Endothelial cell of umbilical vein (primary cell): ENCODE measurements around the gene MYH3. TPM values are rescaled to one million over a fixed set of nuclear protein-coding genes. Genes with fewer than 3 reads are reported as not detected.

Experiments
- BruUV-seq: library from RNA; stranded (reverse); fragments of 400-500 nt; replicated peaks from 2 replicates; lab custom pipeline; 2021; lab: Mats Ljungman, UMichigan
- CTCF ChIA-PET: fragments of 300-600, 350-600 bp; sonication (Branson Sonifier 250); formaldehyde crosslinking; loops from one replicate; lab custom pipeline; 2021; ENCODE audit warnings: antibody characterized with exemption, inconsistent platforms; lab: Charles Lee
- POLR2A ChIA-PET: fragments of 300-600, 350-600 bp; sonication (Branson Sonifier 250); formaldehyde crosslinking; loops from one replicate; lab custom pipeline; 2021; ENCODE audit warnings: antibody characterized with exemption, inconsistent platforms; lab: Charles Lee
- DNase-seq: peaks from one replicate; pipeline ENCODE4 v3.0.0-alpha.2; 2011; ENCODE audit warnings: low read depth, low spot score
- FAIRE-seq: peaks from 2 replicates; lab custom pipeline; 2011; peaks lifted over from hg19 to GRCh38; lab: Jason Lieb, UNC
- H2AFZ ChIP-seq: 2 replicates; pipeline ENCODE4 v1.6.0; 2012; ENCODE audit warnings: low read depth, low read length, control low read depth, inconsistent platforms
- H3K27ac ChIP-seq: 2 replicates; pipeline ENCODE4 v1.5.1; 2011; ENCODE audit warnings: low read depth, mild to moderate bottlenecking, control low read depth, low read length, moderate library complexity; ENCODE audit not compliant: insufficient read depth
- H3K27me3 ChIP-seq, 2 experiments: 2 replicates each; pipeline versions ENCODE4 v1.6.0 to v1.6.1; 2011; ENCODE audit warnings: low read length in 2 of 2, mixed read lengths in 1 of 2; ENCODE audit not compliant: control insufficient read depth in 2 of 2, insufficient read depth in 2 of 2
- H3K36me3 ChIP-seq, 2 experiments: 2 replicates in 1 of 2; 3 replicates in 1 of 2; pipeline ENCODE4 v1.5.1; 2011; ENCODE audit warnings: low read length in 2 of 2, mild to moderate bottlenecking in 1 of 2, moderate library complexity in 1 of 2; ENCODE audit not compliant: control insufficient read depth in 2 of 2, insufficient read depth in 2 of 2; ENCODE audit errors: extremely low read depth in 1 of 2
- H3K4me1 ChIP-seq: 3 replicates; pipeline ENCODE4 v1.5.1; 2011; ENCODE audit warnings: mild to moderate bottlenecking, low read length; ENCODE audit not compliant: control insufficient read depth, insufficient read depth; ENCODE audit errors: extremely low read depth
- H3K4me2 ChIP-seq: 2 replicates; pipeline ENCODE4 v1.6.1; 2011; ENCODE audit warnings: low read length, control low read depth, mixed read lengths; ENCODE audit not compliant: insufficient read depth
- H3K4me3 ChIP-seq, 3 experiments: fragments of 200-600 bp in 1 of 3; sonication (generic), shearing (Covaris generic) in 1 of 3; replicated peaks in 1 of 3; 2 replicates each; pipeline ENCODE4 v1.5.1; 2011 to 2016; ENCODE audit warnings: control low read depth in 3 of 3, low read length in 3 of 3, mild to moderate bottlenecking in 2 of 3, inconsistent platforms in 1 of 3, low read depth in 1 of 3, moderate library complexity in 1 of 3; ENCODE audit not compliant: insufficient read depth in 1 of 3
- H3K79me2 ChIP-seq: 2 replicates; pipeline ENCODE4 v1.6.0; 2012; ENCODE audit warnings: low read length, inconsistent platforms; ENCODE audit not compliant: control insufficient read depth, insufficient read depth
- H3K9ac ChIP-seq: replicated peaks from 2 replicates; pipeline ENCODE3; 2011; ENCODE audit warnings: low read length, control low read depth; ENCODE audit not compliant: insufficient read depth; ENCODE audit errors: extremely low read depth
- H3K9me1 ChIP-seq: replicated peaks from 3 replicates; pipeline ENCODE4 v1.6.0; 2011; ENCODE audit warnings: mild to moderate bottlenecking, low read length; ENCODE audit not compliant: control insufficient read depth, insufficient read depth; ENCODE audit errors: extremely low read depth
- H3K9me3 ChIP-seq: replicated peaks from 2 replicates; pipeline ENCODE4 v1.5.1; 2012; ENCODE audit warnings: low read length, inconsistent platforms; ENCODE audit not compliant: control insufficient read depth, insufficient read depth
- H4K20me1 ChIP-seq: replicated peaks from 2 replicates; pipeline ENCODE3; 2011; ENCODE audit warnings: mild to moderate bottlenecking, low read length; ENCODE audit not compliant: control insufficient read depth, insufficient read depth; ENCODE audit errors: extremely low read depth
- EZH2 ChIP-seq: IDR thresholded peaks from 2 replicates; pipeline ENCODE4 v1.6.1; 2012; ENCODE audit warnings: borderline replicate concordance, low read depth, mild to moderate bottlenecking, moderate library complexity, low read length, inconsistent platforms; ENCODE audit not compliant: severe bottlenecking
- FOS ChIP-seq: IDR thresholded peaks from 2 replicates; pipeline ENCODE4 v1.6.1; 2011; ENCODE audit warnings: mild to moderate bottlenecking, low read length, moderate library complexity, borderline replicate concordance; ENCODE audit not compliant: insufficient read depth
- GATA2 ChIP-seq: IDR thresholded peaks from 2 replicates; pipeline ENCODE4 v1.7.0; 2011; ENCODE audit warnings: low read depth, mild to moderate bottlenecking, moderate library complexity, mixed read lengths, low read length; ENCODE audit not compliant: insufficient read length, insufficient read depth
- JUN ChIP-seq: IDR thresholded peaks from 2 replicates; pipeline ENCODE4 v1.6.1; 2011; ENCODE audit warnings: borderline replicate concordance, low read depth; ENCODE audit not compliant: insufficient read length, insufficient read depth
- MYC ChIP-seq: IDR thresholded peaks from one replicate; pipeline ENCODE4 v1.6.1; 2011; ENCODE audit warnings: mild to moderate bottlenecking, low read depth, low read length
- POLR2A ChIP-seq: IDR thresholded peaks from 2 replicates; pipeline ENCODE4 v1.6.1; 2012; ENCODE audit warnings: low read depth, mild to moderate bottlenecking, control low read depth, low read length
- POLR2AphosphoS5 ChIP-seq: IDR thresholded peaks from 2 replicates; pipeline ENCODE4 v1.6.1; 2012; ENCODE audit warnings: low read depth, mild to moderate bottlenecking, control low read depth, low read length, moderate library complexity; ENCODE audit not compliant: insufficient read depth
- dilution Hi-C: fragments of 300-500 bp; cut with MboI; formaldehyde crosslinking; loops from one replicate; pipeline ENCODE4 v1.15.0; 2019; ENCODE audit warnings: low sequenced_read_pairs; ENCODE audit not compliant: extremely low pct_ligation_motif_present
- intact Hi-C: fragments of 100-400 bp; cut with micrococcal nuclease; formaldehyde crosslinking; loops from one replicate; pipeline ENCODE4 v1.10.0; 2022
- polyA plus RNA-seq, 4 experiments: library from polyadenylated mRNA; depleted of rRNA in 3 of 4; stranded (reverse) in 3 of 4; unstranded in 1 of 4; fragments of >200 nt; gene quantifications; 2 replicates each; pipeline versions ENCODE4 v1.2.1 to v1.2.3, GENCODE V29; 2011 to 2012; ENCODE audit warnings: missing spikeins in 1 of 4
- total RNA-seq: library from RNA; stranded (reverse); gene quantifications from 2 replicates; pipeline ENCODE4 v1.2.3, GENCODE V29; 2021
- TF ChIP-seq, protein P1 (sequence below): IDR thresholded peaks from 2 replicates; pipeline ENCODE4 v1.6.1; 2011; ENCODE audit not compliant: insufficient read depth, insufficient read length
- TF ChIP-seq, protein P2 (sequence below), 2 donors: IDR thresholded peaks; 1 replicate in 1 of 2; 2 replicates in 1 of 2; pipeline ENCODE4 v1.5.1; 2011; ENCODE audit warnings: low read length in 2 of 2, mild to moderate bottlenecking in 2 of 2, moderate library complexity in 2 of 2, control low read depth in 1 of 2, inconsistent platforms in 1 of 2, low read depth in 1 of 2; ENCODE audit not compliant: insufficient read depth in 1 of 2; ENCODE audit errors: extremely low read depth in 1 of 2

The MYH3 gene
- total and polyA plus RNA-seq, 2 donors (not counting 3 experiments of a cell fraction or from before 2014, with no cell fraction given): 0.65 to 0.73 TPM

DNA sequence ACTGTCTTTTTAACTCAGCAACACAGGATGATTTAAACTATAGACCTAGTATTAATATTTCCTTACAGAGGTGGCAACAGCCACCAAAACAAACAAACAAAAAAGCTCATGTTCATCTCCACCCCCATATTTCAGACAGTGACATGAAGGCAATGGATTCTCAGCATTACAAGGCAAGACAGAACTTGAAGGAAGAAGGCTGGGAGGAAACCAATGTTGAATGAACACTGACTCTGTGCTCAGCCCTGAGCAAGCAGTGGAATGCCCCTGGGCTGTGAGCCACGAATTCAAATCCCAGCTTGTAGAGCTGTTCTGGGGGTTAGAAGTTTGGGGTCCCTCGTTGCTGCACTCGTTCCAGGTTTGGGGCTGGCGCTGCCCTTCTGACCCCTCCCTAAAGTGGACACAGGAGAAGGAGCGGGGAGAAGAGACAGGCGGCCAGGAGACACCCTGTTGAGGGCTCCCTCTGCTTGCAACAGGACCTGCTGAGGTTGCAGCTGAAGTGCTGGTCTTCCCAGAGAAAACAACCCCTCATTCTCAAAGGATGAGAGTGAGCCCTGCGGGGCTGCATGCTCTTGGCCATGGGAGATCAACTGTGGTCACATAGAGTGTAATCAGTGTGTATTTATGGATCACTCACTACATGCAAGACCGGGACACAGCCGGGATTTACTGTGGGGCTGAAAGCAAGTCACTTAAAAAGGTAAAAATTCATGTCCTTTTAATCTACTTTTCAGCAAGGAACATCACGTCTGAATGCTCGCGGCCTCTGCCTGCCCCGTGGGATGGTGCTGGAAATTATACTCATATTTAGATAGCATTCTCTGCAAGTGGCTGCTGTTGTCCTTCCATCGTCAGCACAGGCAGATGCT is 34.3 kb downstream of the MYH3 start:
- intact Hi-C loops: no loop called here
- H3K4me3 ChIP-seq: no peak overlapping the region
- ChIA-PET POLR2A (no interaction called here), CTCF (interaction anchor here (0.6 to 1.3 kb wide), 3 partner anchors 8 to 24 kb away, joined by 3 to 9 read pairs (median 4); no protein-coding TSS in a partner anchor)
- H2AFZ ChIP-seq: no peak overlapping the region
- no TSS peak for BruUV-seq
- no peaks in the 10 kb centered on the region for H4K20me1 ChIP-seq
- dilution Hi-C loops: no loop called here
- H3K9me3 ChIP-seq: no peaks in the 10 kb centered on the region
- no peaks in the 10 kb centered on the region for H3K79me2 ChIP-seq
- H3K36me3 ChIP-seq: no peaks in the 10 kb centered on the region
- FAIRE-seq (no peak), DNase-seq (no peak)
- H3K4me1 ChIP-seq: no peaks in the 10 kb centered on the region
- no peak for TF ChIP-seq JUN
- TF ChIP-seq, protein P1, sequence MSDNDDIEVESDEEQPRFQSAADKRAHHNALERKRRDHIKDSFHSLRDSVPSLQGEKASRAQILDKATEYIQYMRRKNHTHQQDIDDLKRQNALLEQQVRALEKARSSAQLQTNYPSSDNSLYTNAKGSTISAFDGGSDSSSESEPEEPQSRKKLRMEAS: no peak
- TF ChIP-seq GATA2: no peak
- TF ChIP-seq POLR2A: no peak
- TF ChIP-seq, protein P2, sequence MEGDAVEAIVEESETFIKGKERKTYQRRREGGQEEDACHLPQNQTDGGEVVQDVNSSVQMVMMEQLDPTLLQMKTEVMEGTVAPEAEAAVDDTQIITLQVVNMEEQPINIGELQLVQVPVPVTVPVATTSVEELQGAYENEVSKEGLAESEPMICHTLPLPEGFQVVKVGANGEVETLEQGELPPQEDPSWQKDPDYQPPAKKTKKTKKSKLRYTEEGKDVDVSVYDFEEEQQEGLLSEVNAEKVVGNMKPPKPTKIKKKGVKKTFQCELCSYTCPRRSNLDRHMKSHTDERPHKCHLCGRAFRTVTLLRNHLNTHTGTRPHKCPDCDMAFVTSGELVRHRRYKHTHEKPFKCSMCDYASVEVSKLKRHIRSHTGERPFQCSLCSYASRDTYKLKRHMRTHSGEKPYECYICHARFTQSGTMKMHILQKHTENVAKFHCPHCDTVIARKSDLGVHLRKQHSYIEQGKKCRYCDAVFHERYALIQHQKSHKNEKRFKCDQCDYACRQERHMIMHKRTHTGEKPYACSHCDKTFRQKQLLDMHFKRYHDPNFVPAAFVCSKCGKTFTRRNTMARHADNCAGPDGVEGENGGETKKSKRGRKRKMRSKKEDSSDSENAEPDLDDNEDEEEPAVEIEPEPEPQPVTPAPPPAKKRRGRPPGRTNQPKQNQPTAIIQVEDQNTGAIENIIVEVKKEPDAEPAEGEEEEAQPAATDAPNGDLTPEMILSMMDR (IDR thresholded peaks at IDR 0.05; ENCODE audit: extremely low read depth in 1 of 2, insufficient read depth in 1 of 2, low read depth in 1 of 2, low read length in 2 of 2): no peak
- no peak for TF ChIP-seq FOS
- TF ChIP-seq MYC: no peak
- no peak for TF ChIP-seq EZH2
- TF ChIP-seq POLR2AphosphoS5: no peak
- H3K9ac ChIP-seq: no peak overlapping the region
- H3K27ac ChIP-seq: no peak overlapping the region
- H3K27me3 ChIP-seq: no peaks in the 10 kb centered on the region
- H3K4me2 ChIP-seq: no peak overlapping the region
- no peaks in the 10 kb centered on the region for H3K9me1 ChIP-seq
